GM12892 (cell line): Measurements from ENCODE around the gene PARP12.

Experiments
- POLR2A ChIP-seq: IDR thresholded peaks from 2 replicates; pipeline ENCODE4 v1.6.1; 2011; ENCODE audit warnings: low read depth, low read length, control low read depth
- POLR2AphosphoS5 ChIP-seq: IDR thresholded peaks from 2 replicates; pipeline ENCODE4 v1.6.1; 2011; ENCODE audit warnings: low read depth, low read length, control low read depth
- TAF1 ChIP-seq: IDR thresholded peaks from 2 replicates; pipeline ENCODE4 v1.6.1; 2011; ENCODE audit warnings: low read depth, mild to moderate bottlenecking, control low read depth, low read length, borderline replicate concordance

DNA sequence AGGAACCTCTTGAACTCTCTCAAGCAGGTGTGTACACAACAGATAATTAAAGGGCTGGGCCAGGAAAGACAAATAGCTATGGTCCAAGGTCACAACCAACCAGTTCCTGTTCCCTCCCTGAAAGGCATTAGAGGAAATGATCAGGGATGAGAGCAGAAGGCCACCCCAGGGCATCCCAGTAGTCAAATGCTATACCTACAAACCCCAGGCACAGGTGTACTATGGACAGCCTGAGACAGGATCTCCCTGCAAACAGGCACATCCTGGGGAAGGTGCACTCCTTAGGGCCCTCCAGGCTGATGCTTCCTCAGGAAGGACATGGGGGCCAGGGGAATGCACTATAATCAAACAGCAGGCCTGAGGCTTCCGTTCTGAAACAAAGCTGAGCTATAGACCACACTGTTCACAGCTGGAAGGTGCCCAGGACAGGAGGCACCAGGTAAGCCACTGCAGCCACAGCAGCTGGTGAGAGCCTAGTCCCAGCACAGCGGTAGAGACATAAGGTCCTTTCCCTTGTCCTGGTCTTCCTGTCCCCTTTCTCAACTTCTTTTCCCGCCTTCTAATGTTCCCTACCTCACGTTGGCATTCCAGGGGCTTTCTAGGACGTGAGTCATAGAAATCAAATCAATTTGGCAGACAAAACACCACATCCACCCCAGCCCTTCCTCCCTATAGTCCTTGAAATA is 13.3 kb downstream of the PARP12 start:
- no peak for TF ChIP-seq POLR2A
- TF ChIP-seq POLR2AphosphoS5, result no peak
- TF ChIP-seq TAF1, result no peak
